Lung microvascular endothelial cell (primary cell): Measurements from ENCODE around the gene ATP7B. TPM values are rescaled to one million over a fixed set of nuclear protein-coding genes. Genes with fewer than 3 reads are reported as not detected.

Experiments used
- DNase-seq, 2 donors: peaks; one replicate each; pipeline versions ENCODE4 v3.0.0 to v3.0.0-alpha.2; 2010; ENCODE audit warnings: low read depth in 2 of 2
- total RNA-seq: library from RNA; depleted of rRNA; stranded (reverse); fragments of >200 nt; gene quantifications from 2 replicates; pipeline ENCODE4 v1.2.1, GENCODE V29; 2014

Gene ATP7B
- total RNA-seq, 1 donor from 2014 or later: 4.6 TPM

GRCh38 chr13:51894239-51894638 is 117.0 kb downstream of the ATP7B start:
- DNase-seq: no peak

- DNase-seq: no peak
These were observed 118.6 kb downstream of the ATP7B start for GRCh38 chr13:51892657-51893056.

- DNase-seq: no peak
These were observed 123.8 kb downstream of the ATP7B start for GRCh38 chr13:51887468-51887867.

GRCh38 chr13:51885651-51886050 is 125.6 kb downstream of the ATP7B start:
- no peak for DNase-seq

- no peak for DNase-seq
These were observed 128.0 kb downstream of the ATP7B start for GRCh38 chr13:51883226-51883600.

Other genes with a start within 250 kb of the ATP7B start
- 5.4 and 9.9 TPM in 2 replicates for gene DHRS12, start 207.3 kb downstream of the ATP7B start, total RNA-seq
- not detected in 2 replicates for gene TMEM272, start 166.3 kb downstream of the ATP7B start, total RNA-seq
- gene CCDC70, start 149.5 kb downstream of the ATP7B start, total RNA-seq: not detected in 2 replicates
- 11.3 and 17.9 TPM in 2 replicates for gene ALG11, start 948 bp upstream of the ATP7B start, total RNA-seq
- gene UTP14C, start 13.2 kb upstream of the ATP7B start, total RNA-seq: 6.3 and 10.7 TPM in 2 replicates
- under 0.01 and 0.20 TPM in 2 replicates for gene NEK5, start 117.6 kb upstream of the ATP7B start, total RNA-seq
- 6.9 and 13.5 TPM in 2 replicates for gene NEK3, start 148.1 kb upstream of the ATP7B start, total RNA-seq